ENCODE results near the gene ZNF471. TPM values are rescaled to one million over a fixed set of nuclear protein-coding genes. Genes with fewer than 3 reads are reported as not detected.

The ZNF471 gene
- total RNA-seq, 1 donor from 2014 or later: 1.3 TPM

- DNase-seq (ENCODE audit: low spot score) (no peak), ATAC-seq (no peak)
These were observed 64.9 kb downstream of the ZNF471 start for GRCh38 chr19:56572589-56572988.

GRCh38 chr19:56573914-56574313 lies 66.3 kb downstream of the ZNF471 start:
- ATAC-seq (no peak), DNase-seq (ENCODE audit: low spot score) (no peak)

DNA sequence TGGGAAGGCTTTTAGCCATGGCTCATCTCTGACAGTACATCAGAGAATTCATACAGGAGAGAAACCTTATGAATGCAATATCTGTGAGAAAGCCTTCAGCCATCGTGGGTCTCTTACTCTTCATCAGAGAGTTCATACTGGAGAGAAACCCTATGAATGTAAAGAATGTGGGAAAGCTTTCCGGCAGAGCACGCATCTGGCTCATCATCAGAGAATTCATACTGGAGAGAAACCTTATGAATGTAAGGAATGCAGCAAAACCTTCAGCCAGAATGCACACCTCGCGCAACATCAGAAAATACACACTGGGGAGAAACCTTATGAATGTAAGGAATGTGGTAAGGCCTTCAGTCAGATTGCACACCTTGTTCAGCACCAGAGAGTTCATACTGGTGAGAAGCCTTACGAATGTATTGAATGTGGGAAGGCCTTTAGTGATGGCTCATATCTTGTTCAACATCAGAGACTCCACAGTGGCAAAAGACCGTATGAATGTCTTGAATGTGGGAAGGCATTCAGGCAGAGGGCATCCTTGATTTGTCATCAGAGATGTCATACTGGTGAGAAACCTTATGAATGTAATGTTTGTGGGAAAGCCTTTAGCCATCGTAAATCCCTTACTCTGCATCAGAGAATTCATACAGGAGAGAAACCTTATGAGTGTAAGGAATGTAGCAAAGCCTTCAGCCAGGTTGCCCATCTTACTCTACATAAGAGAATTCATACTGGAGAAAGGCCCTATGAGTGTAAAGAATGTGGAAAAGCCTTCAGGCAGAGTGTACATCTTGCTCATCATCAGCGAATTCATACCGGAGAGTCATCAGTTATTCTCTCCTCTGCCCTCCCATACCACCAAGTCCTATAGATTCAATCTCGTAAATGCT lies 70.3 kb downstream of the ZNF471 start:
- ATAC-seq (no peak), DNase-seq (ENCODE audit: low spot score) (no peak)

Other genes starting within 250 kb of the ZNF471 start
- not detected for gene EDDM13, start 235.1 kb upstream of the ZNF471 start, total RNA-seq
- gene ZSCAN5A, start 193.0 kb upstream of the ZNF471 start, total RNA-seq: 4.3 TPM
- gene ZNF582, start 114.3 kb upstream of the ZNF471 start, total RNA-seq: 1.2 TPM
- gene ZNF583, start 103.5 kb upstream of the ZNF471 start, total RNA-seq: 1.1 TPM
- 0.63 TPM for gene ZNF667, start 30.5 kb upstream of the ZNF471 start, total RNA-seq
- 0.45 TPM for gene ZFP28, start 31.1 kb downstream of the ZNF471 start, total RNA-seq
- 2.7 TPM for gene ZNF470, start 59.6 kb downstream of the ZNF471 start, total RNA-seq
- gene ZNF71, start 87.4 kb downstream of the ZNF471 start, total RNA-seq: 1.8 TPM
- not detected for gene SMIM17, start 135.3 kb downstream of the ZNF471 start, total RNA-seq
- gene ZNF835, start 163.9 kb downstream of the ZNF471 start, total RNA-seq: 0.58 TPM

All from left lobe of liver (tissue), 2 donors.